Left renal pelvis (tissue), 4 donors: ENCODE measurements around the gene INPP5K. TPM values are rescaled to one million over a fixed set of nuclear protein-coding genes. Genes with fewer than 3 reads are reported as not detected.

Experiments used
- DNase-seq, 4 donors: peaks; one replicate each; pipeline ENCODE4 v3.0.0-alpha.2; 2013; ENCODE audit warnings: low read depth in 4 of 4, low spot score in 3 of 4
- polyA plus RNA-seq, 4 donors: library from polyadenylated mRNA; unstranded; fragments of 120-200 nt; gene quantifications; one replicate each; pipeline ENCODE4 v1.2.1, GENCODE V29; 2013; ENCODE audit not compliant: insufficient read length in 4 of 4

INPP5K gene
- polyA plus RNA-seq, 4 donors: 13.1 to 29.3 (median 22.7) TPM

DNA sequence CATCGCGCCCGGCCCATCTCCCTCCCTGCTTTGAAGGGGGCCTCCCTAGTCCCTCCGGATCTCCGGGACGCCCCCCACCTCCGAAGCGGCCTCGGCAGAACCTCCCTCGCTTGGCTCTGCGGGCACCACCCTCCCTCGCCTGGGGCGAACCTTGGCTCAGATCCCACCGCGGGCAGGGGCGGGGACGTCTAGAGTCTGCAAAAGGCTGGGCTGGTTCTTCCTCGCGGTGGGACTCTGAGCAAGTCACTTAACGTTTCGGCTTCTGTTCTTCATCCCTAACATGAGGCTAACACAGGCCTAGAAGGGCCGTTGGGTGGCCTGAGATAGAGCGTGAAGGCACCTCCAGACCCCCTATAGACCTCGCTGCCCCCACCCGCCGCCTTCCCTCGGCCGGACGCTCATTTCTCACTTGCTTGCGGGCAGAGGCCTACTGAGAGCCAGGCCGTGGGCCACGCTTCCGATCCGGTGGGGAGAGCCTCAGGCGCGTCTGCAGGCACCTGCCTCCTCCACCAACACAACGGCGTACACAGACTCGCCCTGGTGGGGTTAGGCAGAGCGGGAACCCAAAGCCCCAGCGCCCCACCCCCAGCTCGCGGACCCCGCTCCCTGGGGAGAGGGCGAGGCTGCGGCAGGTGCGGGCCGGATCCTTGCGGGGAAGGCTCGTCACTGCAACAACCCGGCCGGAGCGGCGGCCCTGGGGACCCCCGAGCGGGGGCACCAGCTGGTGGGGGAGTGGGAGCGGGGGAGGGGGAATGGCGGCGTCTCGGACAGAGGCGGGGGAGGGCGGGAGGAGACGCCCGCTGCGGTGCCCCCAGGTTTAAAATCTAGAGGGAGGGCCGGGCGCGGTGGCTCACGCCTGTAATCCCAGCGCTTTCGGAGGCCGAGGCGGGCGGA is 29.4 kb downstream of the INPP5K start:
- DNase-seq: no peak

DNA sequence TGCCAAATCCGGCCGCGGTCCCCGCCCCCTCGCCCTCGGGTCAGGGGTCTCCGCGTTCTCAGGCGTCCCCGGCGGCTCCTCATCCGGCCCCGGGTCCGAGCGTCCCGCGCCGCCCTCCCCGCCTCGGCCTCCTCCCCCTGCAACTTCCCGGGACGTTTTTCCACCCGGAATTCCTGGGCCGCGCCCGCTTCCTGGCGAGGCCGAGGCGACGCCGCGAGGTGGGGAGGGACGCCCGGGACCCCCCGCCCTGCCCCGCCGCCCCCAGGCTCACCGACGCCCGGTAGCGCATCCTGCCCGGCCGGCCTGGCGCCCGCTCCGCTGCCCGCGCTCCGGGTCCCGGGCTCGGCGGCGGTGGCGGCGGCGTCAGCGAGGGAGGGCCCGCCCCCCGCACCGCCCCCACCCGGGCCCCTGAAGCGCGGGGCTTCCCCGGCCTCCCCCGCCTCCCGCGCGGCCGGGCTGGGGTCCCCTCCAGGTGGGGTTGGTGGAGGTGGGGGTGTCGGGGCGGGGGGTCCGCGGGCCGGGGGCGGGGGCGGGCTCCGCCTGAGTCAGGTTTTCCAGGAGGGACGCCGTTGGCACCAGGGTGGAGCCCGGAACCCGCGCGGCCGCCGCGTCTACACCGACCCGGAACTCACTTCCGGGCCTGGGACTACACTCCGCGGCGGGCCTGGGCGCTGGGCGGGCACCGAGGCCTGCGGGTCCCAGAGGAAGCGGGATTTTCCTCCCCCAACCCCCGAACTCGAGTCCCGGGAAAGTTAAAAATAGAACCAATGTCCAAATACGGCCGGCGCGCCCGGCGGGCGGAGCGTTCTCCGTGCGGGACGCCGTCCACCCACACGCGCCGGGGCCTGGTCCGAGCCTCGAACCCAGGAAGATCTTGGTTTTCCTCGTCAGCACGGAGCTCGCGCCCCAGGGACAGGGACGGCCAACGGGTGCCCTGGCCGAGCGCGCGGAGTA is 30.7 kb downstream of the INPP5K start:
- DNase-seq: no peak

DNA sequence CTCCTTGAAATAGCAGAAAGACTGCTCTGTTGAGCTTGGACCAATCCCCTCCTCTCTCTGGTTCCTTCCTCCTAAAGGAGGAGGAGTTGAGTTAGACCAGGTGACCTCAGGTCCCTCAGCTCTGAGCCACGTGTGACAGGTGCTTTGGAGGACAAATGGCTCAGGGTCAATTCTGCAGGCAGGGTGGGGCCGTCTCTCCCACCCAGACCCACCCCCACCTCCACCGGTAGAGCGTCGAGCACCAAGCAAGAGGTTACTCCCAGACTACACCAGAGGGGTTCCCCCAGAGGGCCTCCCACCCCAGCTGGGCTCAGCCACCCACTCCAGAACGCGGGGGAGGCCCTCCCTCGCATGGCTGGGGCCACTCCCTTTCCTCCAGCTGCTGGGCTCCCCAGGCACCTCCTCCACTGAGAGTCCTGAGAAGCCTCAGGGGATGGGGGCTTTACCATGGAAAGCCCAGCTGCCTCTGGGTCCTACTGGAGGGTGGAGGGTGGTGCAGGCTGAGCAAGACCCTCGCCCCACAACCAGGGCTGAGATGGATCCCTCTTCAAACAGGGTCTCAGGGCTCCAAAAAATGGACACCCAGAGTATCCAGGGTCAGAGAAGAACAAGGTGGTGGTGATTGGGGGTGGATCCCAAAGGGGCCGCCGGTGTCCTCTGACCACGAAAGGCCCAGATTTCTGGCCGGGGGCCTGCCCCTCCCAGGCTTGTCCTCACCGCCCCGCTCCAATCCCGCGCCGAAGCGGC is 31.6 kb downstream of the INPP5K start:
- DNase-seq: no peak

DNA sequence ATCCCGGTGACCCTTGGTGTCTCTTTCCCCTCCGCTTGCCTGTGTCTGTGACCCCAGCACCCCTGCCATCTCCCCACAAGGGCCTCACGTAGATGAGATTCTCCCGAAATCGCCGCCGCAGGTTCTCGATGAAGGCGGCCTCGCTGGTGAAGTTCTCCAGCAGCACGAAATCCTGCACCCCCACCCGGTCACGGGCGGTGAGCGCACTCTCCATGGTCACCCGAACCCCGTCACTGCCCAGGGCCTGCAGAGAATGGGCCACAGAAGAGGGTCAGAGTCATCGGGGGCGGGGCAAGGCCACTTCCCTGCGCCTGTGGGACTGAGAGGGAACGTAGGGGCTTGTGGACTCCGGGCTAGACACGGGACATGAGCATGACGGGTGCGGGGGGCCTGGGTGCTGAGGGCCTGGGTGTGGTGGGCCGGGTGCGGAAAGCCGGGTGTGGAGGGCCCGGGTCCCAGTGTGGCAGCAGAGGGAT is 32.3 kb downstream of the INPP5K start:
- DNase-seq: no peak

DNA sequence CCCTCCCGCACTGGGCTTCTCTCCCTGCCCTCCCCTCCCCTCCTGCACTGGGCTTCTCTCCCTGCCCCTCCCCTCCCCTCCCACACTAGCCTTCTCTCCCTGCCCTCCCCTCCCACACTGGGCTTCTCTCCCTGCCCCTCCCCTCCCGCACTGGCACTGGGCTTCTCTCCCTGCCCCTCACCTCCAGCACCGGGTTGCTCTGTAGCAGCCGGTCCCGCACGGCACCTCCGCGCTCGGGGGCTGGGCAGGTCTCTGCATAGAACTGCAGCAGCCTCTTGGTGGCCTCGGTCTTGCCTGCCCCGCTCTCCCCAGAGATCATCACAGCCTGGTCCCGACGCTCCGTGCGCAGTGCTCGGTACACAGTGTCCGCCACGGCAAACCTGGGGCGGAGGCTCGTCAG is 33.7 kb downstream of the INPP5K start:
- DNase-seq: no peak

DNA sequence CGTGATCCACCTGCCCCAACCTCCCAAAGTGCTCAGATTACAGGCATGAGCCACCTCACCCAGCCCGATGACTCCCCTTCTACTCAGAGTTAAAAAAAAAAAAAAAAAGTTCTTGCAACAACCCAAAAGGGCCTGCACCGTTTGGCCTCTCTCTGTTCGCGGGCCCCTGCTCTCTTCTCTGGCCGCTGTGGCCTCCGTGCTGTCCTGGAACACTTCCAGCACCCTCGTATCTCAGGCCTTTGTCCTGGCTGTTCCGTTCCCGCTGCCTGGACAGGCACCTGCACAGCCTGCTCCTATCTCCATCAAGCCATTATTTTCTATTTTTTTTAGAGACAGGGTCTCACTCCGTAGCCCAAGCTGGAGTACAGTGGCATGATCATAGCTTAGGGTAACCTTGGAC is 34.7 kb downstream of the INPP5K start:
- no peak for DNase-seq

DNA sequence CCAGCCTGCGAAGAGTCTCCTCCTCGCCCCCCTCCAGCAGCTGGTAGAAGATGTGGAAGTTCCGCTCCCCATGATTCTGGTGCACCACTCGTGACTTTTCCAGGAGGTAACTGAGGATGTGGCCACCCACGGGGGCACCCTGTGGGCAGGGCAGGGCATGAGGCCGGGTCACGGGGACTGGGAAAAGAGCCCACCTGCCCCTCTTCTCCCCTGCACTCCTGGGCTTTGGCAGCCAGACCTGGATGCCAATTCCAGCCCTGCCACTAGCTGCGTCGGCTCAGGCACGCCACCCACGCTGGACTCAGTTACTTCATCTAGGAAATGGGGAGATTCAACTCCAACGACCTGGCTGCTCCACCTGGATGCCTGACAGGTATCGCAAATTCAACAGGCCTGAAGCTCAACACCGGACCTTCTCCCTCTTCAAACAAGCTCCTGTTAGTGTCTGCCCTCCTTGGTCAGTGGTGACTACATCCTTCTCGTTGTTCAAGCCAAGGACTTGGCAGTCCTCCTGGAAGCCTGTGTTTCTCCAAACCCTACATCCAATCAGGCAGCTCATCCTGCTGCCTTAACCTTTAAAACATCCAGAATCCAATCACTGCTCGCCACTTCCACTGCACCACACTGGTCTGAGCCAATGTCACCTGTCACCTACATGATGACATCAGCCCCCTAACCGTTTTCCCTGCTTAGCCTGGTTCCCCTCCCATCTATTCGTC is 35.5 kb downstream of the INPP5K start:
- no peak for DNase-seq

DNA sequence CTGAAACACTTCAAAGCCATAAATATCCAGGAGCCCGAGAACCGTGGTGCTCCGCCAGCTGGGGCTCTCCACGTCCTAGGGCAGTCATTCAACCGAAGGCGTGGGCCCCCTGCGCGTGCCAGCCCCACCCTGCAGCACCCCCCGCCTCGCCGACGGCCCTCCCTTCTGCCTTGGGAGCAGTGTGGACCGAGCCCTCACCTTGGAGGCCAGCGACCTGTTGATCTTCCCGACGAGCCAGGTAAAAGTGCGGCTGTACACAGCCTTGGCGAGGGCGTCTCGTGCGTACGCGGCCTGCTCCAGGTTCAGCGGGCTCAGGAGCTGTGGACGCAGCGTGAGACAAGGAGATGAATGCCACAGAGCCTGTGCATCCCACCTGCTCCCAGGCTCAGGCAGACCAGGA is 38.0 kb downstream of the INPP5K start:
- DNase-seq: no peak

DNA sequence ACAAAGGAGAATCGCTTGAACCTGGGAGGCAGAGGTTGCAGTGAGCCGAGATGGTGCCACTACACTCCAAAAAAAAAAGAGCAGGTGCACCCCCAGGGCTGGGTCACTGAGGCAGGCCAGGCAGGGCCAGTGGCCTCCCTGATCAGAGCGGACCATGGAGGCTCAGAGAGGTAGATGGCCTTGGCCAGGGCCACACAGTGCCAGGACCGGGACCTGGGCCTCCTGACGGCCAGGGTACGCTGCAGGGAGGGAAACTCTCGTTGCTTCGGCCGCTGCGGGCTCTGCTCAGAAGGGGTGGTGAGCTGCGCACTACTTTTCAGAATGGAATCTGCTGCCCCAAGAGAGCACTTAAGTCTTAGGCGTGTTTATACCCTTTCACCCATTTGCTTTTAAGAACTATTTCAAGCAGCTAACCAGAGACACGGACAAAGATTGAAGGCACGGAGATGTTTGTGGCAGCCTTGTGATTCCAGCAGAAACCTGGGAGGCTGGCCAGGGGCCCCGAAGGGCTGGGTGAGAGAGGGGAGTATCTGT is 41.0 kb downstream of the INPP5K start:
- DNase-seq: no peak

DNA sequence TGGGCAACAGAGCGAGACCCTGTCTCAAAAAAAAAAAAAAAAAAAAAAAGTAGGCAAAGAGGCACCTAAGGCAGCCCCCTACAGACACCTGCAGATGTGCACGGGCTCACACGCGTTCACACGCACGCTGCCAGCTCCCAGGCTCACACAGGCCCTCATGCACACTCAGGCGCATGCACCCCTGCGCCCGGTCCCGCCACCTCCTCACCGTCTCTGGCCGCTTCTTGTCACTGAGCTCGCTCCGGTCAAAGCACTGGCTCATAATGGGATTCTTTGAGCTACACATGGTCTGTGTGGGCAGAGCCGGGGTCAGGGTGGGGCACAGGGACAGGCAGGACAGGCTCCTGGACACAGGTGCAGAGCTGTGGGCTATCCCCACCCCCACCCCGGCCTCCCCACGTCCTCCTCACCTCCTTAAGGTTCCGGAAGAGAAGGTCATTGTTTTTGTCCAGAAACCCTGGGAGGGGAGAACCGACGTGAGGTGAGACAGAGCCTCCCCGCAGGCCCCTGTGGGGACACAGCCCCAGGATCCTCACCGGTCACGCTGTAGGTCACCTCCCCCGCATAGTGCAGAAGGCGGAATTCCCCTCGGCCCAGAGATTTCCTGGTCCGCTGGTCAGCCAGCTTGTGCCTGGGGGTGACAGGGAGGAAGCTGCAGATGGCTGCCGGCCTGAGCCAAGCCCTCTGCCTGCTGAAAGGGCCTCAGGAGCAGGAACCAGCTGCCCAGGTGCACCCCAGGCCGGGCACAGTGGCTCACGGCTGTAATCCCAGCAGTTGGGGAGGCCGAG is 41.8 kb downstream of the INPP5K start:
- DNase-seq: no peak

DNA sequence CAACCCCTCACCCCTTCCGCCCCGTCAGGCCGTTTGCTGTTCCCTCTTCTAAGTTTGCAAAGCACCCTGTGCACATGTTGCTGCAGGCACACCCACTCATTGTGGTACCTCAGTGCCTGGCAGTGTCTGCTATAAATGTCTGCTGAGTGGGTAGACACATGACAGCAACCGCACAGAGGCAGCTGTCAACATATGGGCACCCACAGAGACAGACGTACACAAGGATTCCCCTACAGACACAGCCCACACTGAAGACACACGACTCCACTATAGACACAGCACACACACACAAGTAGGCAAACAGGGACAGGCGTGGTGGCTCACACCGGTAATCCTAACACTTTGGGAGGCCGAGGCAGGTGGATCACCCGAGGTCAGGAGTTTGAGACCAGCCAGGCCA is 42.6 kb downstream of the INPP5K start:
- no peak for DNase-seq

DNA sequence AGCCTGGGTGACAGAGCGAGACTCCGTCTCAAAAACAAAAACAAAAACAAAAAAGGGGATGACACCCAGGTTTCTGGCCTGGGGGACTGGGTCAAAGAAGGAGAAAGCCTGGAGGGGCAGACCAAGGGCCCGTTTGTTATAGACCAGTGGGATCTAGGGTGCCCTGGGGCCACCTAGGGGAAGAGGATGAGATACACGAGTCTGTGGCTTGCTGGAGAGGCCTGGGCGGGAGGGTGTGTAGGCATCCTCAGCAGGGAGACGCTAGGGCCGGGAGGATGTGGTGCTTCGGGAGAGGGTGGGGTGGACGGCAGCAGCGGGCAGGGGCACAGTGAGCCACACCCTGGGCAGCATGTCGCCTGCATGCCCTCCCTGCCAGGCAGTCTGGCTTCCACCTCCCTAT is 43.2 kb downstream of the INPP5K start:
- DNase-seq: no peak

DNA sequence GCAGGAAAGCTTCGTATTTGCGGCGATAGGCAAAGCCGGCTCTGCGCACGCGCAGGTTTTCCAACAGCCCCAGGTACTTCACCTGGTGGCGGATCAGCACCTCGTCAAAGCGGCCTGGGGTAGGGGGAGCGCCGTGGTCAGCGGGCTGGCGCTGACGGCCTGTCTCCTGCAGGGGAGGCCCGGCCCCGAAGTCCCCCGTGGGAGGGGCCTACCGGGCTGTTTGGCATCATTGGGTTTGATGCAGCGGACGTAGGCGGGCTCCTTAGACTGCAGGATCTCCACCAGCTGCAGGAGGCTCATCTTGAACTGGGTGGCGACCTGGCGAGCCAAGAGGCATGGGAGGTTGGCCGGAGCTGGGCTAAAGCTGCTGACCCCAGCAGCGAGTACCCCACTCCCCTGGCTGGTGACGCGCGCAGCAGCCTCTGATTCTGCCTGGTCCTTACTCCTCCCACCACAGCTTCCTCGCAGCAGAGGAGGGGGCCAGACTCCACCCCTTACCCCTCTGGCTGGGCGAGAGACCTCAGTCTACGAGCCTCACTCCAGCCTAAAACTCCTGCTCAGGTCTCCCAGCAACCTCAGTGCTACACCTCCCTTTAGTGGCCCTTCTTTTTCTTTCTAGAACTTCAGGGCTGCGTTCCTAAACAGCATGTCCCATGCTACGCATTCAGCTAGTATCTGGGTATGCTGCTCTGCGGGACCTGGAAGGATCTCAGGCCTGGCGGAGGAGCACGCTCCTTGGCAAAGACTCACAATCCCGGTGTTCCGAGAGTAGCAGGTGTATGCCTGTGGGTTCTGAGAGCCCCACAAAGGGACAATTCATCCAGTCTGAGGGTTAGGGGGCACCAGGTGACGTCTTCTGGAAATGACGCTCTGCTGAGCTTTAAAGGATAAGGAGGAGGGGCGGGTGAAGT is 44.2 kb downstream of the INPP5K start:
- DNase-seq: no peak

DNA sequence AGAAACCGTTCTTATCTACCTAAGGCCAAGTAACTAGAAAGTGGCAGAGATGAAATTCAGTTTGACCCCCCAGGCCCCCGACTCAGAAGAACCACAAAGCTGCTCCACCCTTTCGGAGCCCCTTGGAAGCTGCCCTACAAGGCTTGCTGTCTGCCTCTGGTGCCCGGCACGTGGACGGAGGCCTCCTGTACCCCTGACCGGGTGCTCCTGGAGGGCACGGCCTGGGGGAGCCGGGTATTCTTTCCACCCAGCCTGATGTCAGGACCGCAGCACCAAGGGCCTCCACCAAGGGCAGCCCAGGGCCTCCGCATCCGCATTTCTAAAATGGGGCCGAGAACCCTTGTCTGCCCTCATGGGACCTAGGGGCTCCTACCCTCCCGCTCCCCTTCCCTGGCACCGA is 44.9 kb downstream of the INPP5K start:
- no peak for DNase-seq

DNA sequence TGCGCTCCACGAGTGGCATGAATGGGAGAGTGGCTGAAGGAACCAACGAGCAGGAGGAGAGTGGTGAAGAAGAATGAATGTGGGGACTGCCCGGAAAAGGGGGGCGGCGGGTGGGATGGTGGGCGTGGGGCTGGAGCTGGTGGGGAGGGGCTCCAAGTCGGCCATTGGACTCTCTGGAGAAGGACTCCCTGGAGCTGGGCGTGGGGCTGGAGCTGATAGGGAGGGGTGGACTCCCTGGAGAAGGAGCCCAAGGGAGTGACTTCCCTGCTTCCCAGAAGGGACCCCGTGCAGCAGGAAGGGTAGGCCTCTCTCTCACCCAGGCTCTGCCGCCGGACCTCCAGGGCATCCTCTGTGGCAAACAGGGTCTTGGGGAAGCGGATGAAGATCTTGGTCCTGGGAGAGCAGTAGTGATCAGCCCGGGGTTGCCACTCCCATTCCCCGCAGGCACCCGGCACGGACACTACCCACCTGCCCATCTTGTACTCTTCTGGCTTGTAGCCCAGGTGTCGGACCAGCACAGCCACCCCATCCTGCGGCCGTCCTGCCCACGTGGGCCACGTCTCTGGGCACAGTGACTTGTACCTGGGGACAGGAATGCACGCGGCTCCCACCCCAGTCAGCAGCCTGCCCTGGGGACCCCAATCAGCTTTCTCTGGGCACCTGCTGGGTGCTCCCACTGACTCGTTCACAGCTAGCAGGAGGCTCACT is 45.5 kb downstream of the INPP5K start:
- no peak for DNase-seq

DNA sequence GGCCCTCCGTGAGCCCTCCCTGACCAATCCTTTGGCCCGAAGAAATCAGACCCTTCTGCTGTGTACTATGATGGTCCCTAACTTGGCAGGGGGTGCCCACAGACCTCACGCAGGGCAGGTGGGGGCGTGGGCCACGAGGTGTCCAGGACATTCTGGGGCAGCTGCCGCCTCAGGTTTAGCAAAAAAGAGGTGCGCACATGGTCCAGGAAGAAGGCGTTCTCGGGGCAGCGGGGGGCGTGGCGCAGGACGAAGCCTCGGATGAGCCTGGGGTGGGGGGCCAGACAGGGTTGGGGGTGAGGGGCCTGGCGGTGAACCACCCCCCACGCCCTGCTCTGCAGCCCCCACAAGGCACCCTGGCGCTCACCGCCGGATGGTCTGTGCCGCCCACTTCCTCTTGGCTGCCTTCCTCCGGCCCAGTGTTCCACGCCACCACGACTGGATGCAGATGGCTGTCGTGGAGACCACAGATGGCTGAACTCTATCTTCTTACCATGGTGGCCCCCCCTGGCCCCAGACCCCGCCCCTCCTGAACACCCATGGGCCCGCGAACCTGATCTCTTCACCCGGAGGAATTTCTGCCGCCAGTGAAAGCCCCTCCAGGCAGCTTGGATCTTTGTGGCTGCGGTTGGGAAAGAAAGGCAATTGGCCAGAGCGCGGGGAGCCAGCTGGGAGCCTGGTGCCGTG is 46.2 kb downstream of the INPP5K start:
- no peak for DNase-seq
